ENCODE measurements around the gene DMBX1. TPM values are rescaled to one million over a fixed set of nuclear protein-coding genes. Genes with fewer than 3 reads are reported as not detected.

The DMBX1 gene
- total RNA-seq, 1 donor from 2014 or later: not detected

GRCh38 chr1:46493316-46494032 lies 3.8 kb downstream of the DMBX1 start:
- Histone ChIP-seq H3K4me1 (peaks cover 9 to 13% of the 10 kb centered on the region in 2 donors), H3K36me3 (no peaks in the 10 kb centered on the region), H3K27me3 (peaks cover 24% of the 10 kb centered on the region), H3K9me3 (no peaks in the 10 kb centered on the region), H3K27ac (no peak overlapping the region), H3K4me3 (no peak overlapping the region)
- intact Hi-C loops (cut with DNase I): no loop called here
- no peak for TF ChIP-seq CTCF (IDR thresholded peaks at IDR 0.05)
- no peak for DNase-seq (ENCODE audit: low spot score in 2 of 2)

GRCh38 chr1:46494910-46495309 lies 5.3 kb downstream of the DMBX1 start:
- peaks cover 5 to 8% of the 10 kb centered on the region in 2 donors for H3K4me1 ChIP-seq
- no peak for DNase-seq (ENCODE audit: low spot score in 2 of 2)
- peaks cover 17% of the 10 kb centered on the region for H3K27me3 ChIP-seq
- H3K36me3 ChIP-seq: no peaks in the 10 kb centered on the region
- intact Hi-C loops (cut with DNase I): no loop called here
- H3K27ac ChIP-seq: no peak overlapping the region
- TF ChIP-seq CTCF (IDR thresholded peaks at IDR 0.05): no peak
- H3K9me3 ChIP-seq: no peaks in the 10 kb centered on the region
- H3K4me3 ChIP-seq: no peak overlapping the region

GRCh38 chr1:46495778-46496177 lies 6.1 kb downstream of the DMBX1 start:
- Histone ChIP-seq H3K4me3 (no peak overlapping the region), H3K27me3 (peaks cover 10% of the 10 kb centered on the region), H3K9me3 (no peaks in the 10 kb centered on the region), H3K4me1 (peaks cover 0 to under 1% of the 10 kb centered on the region in 2 donors), H3K27ac (no peak overlapping the region), H3K36me3 (no peaks in the 10 kb centered on the region)
- no peak for DNase-seq (ENCODE audit: low spot score in 2 of 2)
- no peak for TF ChIP-seq CTCF (IDR thresholded peaks at IDR 0.05)
- intact Hi-C loops (cut with DNase I): no loop called here

- no peak for DNase-seq (ENCODE audit: low spot score in 2 of 2)
- Histone ChIP-seq H3K4me1 (no peaks in the 10 kb centered on the region), H3K4me3 (no peak overlapping the region), H3K36me3 (no peaks in the 10 kb centered on the region), H3K27me3 (peaks cover 3% of the 10 kb centered on the region), H3K27ac (no peak overlapping the region), H3K9me3 (no peaks in the 10 kb centered on the region)
- no peak for TF ChIP-seq CTCF (IDR thresholded peaks at IDR 0.05)
- intact Hi-C loops (cut with DNase I): no loop called here
Observed at GRCh38 chr1:46496505-46496904, 6.9 kb downstream of the DMBX1 start.

GRCh38 chr1:46497020-46497419 lies 7.4 kb downstream of the DMBX1 start:
- intact Hi-C loops (cut with DNase I): no loop called here
- H3K27ac ChIP-seq: no peak overlapping the region
- no peak overlapping the region for H3K4me3 ChIP-seq
- H3K9me3 ChIP-seq: no peaks in the 10 kb centered on the region
- no peak for DNase-seq (ENCODE audit: low spot score in 2 of 2)
- H3K36me3 ChIP-seq: no peaks in the 10 kb centered on the region
- TF ChIP-seq CTCF (IDR thresholded peaks at IDR 0.05): no peak
- no peaks in the 10 kb centered on the region for H3K4me1 ChIP-seq
- no peaks in the 10 kb centered on the region for H3K27me3 ChIP-seq
